H7 (cell line): ENCODE measurements around the gene CAPN13. TPM values are rescaled to one million over a fixed set of nuclear protein-coding genes. Genes with fewer than 3 reads are reported as not detected.

Source experiments
- DNase-seq: peaks from one replicate; pipeline ENCODE4 v3.0.0; 2012
- H3K27me3 ChIP-seq: 2 replicates; pipeline ENCODE4 v1.6.0; 2011; ENCODE audit warnings: mild to moderate bottlenecking, low read length; ENCODE audit not compliant: control insufficient read depth, insufficient read depth
- H3K36me3 ChIP-seq: replicated peaks from 2 replicates; pipeline ENCODE4 v1.5.1; 2011; ENCODE audit warnings: low read length; ENCODE audit not compliant: control insufficient read depth, insufficient read depth
- H3K4me3 ChIP-seq: 2 replicates; pipeline ENCODE4 v1.5.1; 2011; ENCODE audit warnings: low read depth, mild to moderate bottlenecking, control low read depth, low read length, moderate library complexity; ENCODE audit not compliant: insufficient read depth
- total RNA-seq: library from RNA; depleted of rRNA; stranded (reverse); fragments of >200 nt; shearing (Covaris generic); gene quantifications from 2 replicates; pipeline ENCODE4 v1.2.3, GENCODE V29; 2014

CAPN13 gene
- total RNA-seq, 1 experiment from 2014 or later: 0.55 TPM

GRCh38 chr2:30776831-30777635 lies 30.2 kb downstream of the CAPN13 start:
- Histone ChIP-seq H3K4me3 (no peak overlapping the region), H3K36me3 (no peaks in the 10 kb centered on the region), H3K27me3 (no peaks in the 10 kb centered on the region)
- no peak for DNase-seq

DNA sequence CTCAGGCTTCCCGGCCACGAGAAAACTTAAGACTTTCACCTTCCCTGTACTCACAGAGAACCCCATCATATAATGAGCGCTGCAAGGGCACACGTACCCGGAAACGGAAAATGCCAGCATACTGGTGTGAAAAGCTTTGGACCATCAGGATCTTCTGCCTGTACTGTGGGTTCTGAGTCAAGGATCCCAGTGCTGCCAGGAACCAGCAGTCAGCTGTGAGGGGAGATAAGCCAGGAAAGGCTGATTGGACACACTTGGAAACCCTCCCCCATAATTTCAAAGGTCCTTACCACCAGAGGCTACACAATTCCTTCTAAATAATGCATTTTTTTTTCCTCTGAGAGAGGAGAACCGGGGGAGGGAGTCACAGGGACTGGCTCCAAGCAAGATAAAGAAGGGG lies 31.4 kb downstream of the CAPN13 start:
- Histone ChIP-seq H3K36me3 (no peaks in the 10 kb centered on the region), H3K4me3 (no peak overlapping the region), H3K27me3 (no peaks in the 10 kb centered on the region)
- no peak for DNase-seq

DNA sequence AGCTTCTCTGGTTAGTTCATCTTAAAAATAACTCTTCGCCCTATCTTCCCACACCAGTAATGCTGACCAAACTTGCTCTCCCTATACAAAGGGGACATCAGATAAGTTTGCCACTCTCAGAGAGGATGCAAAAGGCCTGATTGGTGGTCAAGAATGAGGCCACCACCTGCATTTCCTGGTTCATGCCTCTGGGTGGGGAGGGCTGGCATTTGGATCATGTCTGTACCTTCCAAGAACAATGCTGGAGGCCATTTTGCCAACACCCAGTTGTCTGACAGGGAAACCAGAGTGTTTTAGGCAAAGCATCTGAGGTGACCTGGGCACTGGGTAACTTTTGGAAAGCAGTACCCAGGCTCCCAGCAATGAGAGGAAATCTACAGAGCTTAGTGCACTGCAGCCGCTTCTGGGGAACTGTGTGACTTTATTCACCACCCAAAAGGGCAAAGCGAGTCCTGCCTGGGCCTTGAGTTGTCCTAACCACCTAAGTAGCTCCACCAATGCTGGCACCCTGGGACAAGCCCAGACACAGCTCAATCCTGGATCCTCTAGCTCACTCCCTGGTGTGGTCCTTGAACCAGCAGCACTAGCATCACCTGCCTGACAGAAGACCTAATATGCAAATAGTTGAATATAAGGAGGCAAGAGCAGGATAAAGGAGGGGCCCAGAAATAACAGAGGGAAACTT lies 35.1 kb downstream of the CAPN13 start:
- H3K27me3 ChIP-seq: no peaks in the 10 kb centered on the region
- no peak overlapping the region for H3K4me3 ChIP-seq
- no peak for DNase-seq
- H3K36me3 ChIP-seq: no peaks in the 10 kb centered on the region

- Histone ChIP-seq H3K4me3 (no peak overlapping the region), H3K27me3 (no peaks in the 10 kb centered on the region), H3K36me3 (no peaks in the 10 kb centered on the region)
- no peak for DNase-seq
Observed at GRCh38 chr2:30770816-30771576, 36.2 kb downstream of the CAPN13 start.

GRCh38 chr2:30769891-30770462 lies 37.3 kb downstream of the CAPN13 start:
- no peak for DNase-seq
- Histone ChIP-seq H3K27me3 (no peaks in the 10 kb centered on the region), H3K4me3 (no peak overlapping the region), H3K36me3 (no peaks in the 10 kb centered on the region)

DNA sequence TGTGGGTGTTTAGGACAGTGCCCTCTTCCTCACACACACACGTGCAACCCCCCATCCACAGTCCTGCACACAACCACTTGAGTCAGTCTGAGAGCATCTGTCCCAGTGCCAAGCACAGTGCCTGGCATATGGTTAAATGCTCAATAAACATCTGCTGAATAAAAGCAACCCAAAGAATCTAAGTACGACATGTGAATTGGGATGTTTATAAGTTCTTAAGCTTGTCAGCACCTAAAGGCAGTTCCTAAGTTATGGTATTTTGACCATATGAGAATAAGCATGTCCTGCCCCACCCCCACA lies 37.8 kb downstream of the CAPN13 start:
- H3K4me3 ChIP-seq: no peak overlapping the region
- no peak for DNase-seq
- H3K36me3 ChIP-seq: no peaks in the 10 kb centered on the region
- no peaks in the 10 kb centered on the region for H3K27me3 ChIP-seq

DNA sequence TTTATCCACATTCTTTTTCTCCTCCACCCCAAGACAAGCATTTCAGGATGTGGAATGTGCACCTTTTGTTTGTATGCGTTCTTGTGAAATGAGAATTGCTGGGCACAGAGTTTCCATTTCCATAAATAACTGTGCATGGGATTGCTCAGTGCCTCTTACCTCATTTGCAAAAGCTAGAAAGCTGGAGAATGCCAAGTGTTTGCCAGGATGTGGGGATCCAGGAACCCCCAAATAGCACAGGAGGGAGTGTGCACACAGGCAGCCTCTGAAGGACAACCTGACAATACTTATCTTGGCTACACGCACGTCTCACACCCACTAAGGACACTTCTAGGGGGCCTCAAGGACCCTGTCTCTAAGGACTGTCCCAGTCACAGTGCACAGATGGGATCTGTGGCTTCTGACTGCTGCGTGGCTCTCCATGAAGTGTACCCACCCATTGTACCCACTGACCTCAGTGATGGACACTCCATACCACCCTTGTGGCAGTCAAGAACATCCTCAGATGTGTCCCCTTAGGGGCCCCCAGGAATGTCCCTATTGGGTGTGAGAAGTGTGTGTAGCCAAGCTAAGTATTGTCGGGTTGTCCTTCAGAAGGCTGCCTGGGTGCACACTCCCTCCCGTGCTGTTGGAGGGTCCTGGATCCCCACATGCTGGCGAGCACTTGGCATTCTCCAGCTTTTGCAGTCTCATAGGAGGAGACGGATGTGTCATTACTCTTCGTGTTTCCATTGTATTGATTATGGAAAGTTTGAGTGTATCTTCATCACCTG lies 38.4 kb downstream of the CAPN13 start:
- DNase-seq: no peak
- no peak overlapping the region for H3K4me3 ChIP-seq
- no peaks in the 10 kb centered on the region for H3K27me3 ChIP-seq
- no peaks in the 10 kb centered on the region for H3K36me3 ChIP-seq

DNA sequence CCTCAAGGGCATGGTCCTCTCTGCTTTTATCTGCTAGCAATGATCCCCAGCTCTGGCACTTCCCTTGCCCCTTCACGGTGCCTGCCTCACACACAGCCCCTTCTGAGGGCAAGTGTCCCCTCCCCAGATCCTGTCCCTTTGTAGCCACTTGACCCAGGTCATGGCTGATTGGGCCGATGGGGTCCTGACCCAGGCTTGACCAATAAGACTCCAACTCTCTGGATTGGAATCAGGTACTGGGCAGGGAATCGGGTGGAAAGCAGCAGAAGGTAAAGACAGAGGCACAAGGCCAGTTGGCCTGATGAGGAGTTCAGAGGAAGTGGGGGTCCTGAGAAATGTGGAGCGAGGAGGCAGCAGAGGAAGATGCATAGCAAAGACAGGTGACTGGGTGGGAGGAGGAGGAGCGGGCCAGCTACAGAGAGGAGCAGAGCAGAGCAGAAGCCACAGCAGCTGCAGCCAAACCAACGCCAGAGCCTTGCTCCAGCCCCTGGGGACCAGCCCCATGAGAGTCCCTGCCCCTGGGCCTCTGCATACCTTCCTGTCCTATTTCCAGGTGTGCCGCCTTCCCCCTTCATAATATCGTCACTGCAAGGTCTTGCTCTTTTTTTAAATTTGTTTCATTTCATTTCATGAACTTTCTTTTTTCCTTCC lies 39.1 kb downstream of the CAPN13 start:
- Histone ChIP-seq H3K36me3 (no peaks in the 10 kb centered on the region), H3K27me3 (no peaks in the 10 kb centered on the region), H3K4me3 (no peak overlapping the region)
- DNase-seq: no peak

- no peak overlapping the region for H3K4me3 ChIP-seq
- H3K36me3 ChIP-seq: no peaks in the 10 kb centered on the region
- no peak for DNase-seq
- no peaks in the 10 kb centered on the region for H3K27me3 ChIP-seq
Observed at GRCh38 chr2:30766666-30767065, 40.6 kb downstream of the CAPN13 start.

DNA sequence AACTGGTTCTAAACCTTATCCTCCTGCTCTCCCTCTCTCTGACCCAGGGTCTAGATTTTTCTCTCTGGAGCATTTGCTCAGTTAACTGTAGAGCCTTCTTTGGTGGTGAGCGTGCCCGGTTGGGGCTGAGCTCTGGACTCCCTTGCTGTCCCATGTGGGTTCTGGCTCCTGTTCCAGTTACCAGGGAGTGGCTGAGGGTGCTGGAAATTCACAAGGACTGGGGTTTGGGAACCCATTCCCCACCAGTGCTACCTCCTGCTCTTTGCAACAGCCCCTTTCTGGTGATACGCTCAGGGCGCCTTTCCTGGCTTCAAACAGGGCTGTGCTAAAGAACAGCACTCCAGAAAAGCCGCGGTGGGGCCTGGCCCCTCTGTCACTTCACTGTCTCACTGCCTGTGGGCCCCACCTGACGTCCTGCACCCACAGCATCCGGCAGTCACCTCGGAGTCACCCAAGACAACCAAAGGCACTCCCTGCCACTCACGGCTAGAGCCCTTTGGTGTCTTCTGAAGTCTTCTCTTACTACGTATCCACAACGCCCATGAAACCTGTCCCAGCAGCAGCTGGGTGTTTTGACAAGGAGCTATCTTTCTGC lies 41.3 kb downstream of the CAPN13 start:
- Histone ChIP-seq H3K27me3 (no peaks in the 10 kb centered on the region), H3K36me3 (no peaks in the 10 kb centered on the region), H3K4me3 (no peak overlapping the region)
- DNase-seq: no peak

GRCh38 chr2:30765191-30765590 lies 42.1 kb downstream of the CAPN13 start:
- no peaks in the 10 kb centered on the region for H3K36me3 ChIP-seq
- H3K4me3 ChIP-seq: no peak overlapping the region
- H3K27me3 ChIP-seq: no peaks in the 10 kb centered on the region
- DNase-seq: no peak

GRCh38 chr2:30764021-30764800 lies 43.0 kb downstream of the CAPN13 start:
- no peaks in the 10 kb centered on the region for H3K27me3 ChIP-seq
- no peak overlapping the region for H3K4me3 ChIP-seq
- H3K36me3 ChIP-seq: no peaks in the 10 kb centered on the region
- DNase-seq: no peak

GRCh38 chr2:30763151-30763660 lies 44.0 kb downstream of the CAPN13 start:
- Histone ChIP-seq H3K4me3 (no peak overlapping the region), H3K27me3 (no peaks in the 10 kb centered on the region), H3K36me3 (no peaks in the 10 kb centered on the region)
- no peak for DNase-seq
